Activated T-cell treated with anti-CD3 and anti-CD28 coated beads, Interleukin-2, amount 50 U/mL, for 48 hours (primary cell): ENCODE results near the gene EDARADD.
"Not testable (repeated sequence)": the region's sequence is repeated elsewhere in the genome, so short reads cannot be mapped to it uniquely, and the experiment has no call there.

Experiments used
- DNase-seq, 2 experiments: peaks; one replicate each; pipeline ENCODE4 v3.0.0-alpha.2; 2020

Gene EDARADD

DNA sequence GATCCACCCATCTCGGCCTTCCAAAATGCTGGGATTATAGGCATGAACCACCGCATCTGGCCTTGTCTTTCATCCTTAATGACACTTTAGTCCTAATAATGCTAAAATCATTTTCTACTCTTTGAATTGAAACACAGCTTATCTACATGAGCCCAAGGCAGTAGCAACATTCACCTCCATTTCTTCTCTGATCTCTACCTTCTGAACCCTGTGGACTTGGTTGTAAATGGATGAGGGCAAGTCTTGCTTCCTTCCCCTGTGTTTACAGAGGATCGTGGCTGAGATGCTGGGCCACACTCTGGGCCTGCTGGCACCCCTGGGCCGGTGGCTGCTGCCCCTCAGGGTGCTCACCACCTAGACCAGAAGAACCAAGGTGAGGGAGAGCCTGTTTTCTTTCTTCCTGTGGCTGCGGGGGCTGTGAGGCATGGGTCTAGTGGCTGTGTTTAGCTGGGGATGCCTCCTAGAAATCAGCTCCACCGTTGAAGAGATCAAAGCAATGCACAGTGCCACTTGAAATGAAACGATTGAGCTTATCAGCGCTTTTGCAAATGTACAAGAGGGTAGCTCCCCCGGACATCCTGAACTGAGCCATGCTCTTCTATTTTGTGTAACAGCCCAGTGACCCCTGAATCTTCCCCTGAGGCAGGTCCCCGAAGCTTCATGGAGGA, 97.5 kb downstream of the EDARADD start:
- DNase-seq, result no peak

DNA sequence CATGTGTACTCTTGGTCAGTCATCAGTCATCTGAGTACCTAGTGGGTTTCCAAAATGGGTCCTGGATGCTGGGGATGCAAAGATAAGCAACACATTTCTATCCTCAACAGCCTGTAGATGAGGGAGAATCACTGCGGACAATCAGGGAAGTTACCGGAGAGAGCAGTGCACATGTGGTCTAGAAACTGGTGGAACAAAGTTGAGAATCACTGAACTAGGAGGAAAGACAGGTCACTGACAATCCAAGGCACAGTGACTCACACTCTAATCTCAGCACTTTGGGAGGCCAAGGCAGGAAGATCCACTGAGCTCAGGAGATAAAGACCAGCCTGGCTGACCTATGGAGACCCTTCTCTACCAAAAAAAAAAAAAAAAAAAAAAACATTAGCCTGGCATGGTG, 98.3 kb downstream of the EDARADD start:
- no peak for DNase-seq

DNA sequence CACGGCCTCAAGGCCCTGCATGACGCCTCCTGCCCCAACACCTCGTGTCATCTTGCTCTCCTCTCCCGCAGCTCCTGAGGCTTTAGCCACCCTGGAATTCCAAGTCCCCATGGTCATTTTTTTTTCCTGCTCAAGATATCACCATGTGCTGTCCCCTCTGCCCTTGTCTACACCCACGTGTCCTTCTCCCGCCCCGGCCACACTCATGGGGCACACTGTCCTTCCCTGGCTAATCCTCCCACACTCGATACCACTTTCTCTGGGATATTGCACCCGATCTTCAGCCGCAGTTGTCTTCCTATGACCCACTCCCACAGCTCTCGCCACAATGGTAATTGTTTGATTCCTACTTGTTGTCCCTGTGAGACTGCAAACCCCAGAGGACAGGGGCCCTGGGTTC, 100.0 kb downstream of the EDARADD start:
- no peak for DNase-seq

DNA sequence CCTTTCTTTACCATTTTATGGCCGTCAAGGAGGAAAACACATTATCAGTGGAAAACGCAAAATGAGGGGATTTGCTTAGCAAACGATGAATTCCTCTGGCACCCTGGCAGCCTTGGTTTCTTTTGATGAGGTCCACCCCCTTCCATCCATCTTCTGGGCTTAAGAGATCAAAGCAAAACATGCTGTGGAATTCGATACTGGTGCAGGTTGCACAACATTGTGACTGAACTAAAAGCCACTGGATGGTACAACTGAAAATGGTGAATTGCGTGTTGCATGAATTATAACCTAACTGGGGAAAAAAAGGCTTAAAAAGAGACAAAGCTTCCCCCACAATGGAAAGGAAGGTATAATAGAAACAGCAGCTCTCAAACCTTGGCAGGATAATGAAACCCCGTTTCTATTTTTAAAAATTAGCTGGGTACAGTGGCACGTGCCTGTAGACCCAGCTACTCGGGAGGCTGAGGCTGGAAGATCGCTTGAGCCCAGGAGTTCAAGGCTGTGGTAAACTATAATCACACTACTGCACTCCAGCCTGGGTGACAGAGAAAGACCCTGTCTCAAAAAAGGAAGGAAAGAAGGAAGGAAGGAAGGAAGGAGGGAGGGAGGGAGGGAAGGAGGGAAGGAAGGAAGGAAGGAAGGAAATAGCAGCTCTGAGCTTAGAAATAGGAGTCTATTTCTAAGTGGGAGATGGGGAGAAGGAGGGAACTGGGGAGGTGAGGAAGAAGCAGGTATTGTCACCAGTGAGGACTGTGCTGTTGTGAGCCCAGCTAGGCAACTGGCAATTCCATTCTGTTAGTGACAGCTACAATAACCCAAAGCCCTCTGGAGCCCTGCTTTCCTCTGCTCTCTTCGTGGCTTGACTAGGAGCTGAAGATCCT, 100.7 kb downstream of the EDARADD start:
- no peak for DNase-seq

DNA sequence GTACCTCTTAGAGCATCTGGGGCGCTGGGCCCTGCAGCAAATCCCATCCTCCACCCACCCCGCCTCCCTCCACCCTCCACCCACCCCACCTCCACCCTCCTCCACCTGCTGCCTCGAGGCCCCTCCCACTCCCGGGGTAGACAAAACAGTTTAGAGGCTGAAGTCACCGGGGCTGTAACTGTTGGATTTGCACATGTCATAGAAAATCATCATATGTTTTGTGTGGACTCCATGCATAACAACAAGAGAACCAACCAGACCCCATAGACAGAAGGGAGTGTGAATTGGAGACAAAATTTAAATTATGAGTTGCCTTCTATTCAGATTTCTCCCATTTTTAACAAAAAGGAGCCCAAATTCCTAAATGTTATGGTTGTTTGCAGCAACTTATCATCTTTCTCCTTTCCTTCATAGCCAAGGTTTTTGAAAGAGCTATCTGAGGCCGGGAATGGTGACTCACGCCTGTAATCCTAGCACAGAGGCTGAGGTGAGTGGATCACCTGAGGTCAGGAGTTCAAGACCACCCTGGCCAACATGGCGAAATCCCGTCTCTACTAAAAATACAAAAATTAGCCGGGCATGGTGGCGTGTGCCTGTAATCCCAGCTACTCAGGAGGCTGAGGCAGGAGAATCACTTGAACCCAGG, 101.5 kb downstream of the EDARADD start:
- DNase-seq, result no peak

DNA sequence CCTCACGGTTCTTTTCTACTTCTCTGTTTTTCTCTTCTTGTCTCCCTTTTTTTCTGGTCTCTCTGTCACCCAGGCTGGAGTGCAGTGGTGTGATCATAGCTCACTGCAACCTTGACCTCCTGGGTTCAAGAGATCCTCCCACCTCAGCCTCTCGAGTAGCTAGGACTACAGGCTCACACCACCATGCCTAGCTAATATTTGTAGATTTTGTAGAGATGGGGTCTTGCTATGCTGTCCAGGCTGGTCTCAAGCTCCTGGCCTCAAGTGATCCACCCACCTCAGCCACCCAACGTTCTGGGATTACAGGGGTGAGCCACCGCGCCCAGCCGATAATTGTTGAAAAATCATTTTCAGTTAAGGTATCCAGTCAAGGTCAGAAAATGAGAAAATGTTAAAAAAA, 103.8 kb downstream of the EDARADD start:
- no peak for DNase-seq

DNA sequence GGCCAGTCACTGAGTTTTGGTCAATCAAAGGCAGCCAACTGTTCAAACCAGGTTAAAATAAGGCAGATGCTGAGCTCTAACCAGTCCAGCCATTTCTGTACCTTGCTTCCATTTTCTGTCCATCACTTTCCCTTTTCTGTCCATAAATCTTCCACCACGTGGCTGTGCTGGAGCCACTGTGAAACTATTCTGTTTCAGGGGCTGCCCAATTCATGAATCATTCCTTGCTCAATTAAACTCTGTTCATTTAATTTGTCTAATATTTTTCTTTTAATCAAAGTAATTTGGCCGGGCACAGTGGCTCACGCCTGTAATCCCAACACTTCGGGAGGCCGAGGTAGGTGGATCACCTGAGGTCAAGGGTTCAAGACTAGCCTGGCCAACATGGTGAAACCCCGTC, 107.0 kb downstream of the EDARADD start:
- DNase-seq, result no peak

DNA sequence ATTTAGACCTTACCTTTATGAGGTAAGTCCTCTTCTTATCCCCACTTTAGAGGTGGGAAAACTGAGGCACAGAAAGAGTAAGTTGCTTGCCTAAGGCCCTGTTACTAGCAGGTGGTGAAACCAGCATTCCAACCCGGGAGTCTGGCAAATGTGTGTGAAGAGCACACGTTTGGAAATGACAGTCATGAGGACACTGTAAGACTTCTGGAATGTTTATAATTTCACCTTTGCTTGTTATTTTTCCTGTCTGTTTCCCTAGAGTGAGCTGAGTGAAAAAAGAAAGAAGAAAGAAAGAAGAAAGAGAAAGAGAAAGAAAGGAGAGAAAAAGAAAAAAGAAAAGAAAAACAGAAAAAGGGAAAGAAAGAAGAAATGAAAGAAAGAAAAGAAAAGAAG, 108.5 kb downstream of the EDARADD start:
- DNase-seq, result no peak

DNA sequence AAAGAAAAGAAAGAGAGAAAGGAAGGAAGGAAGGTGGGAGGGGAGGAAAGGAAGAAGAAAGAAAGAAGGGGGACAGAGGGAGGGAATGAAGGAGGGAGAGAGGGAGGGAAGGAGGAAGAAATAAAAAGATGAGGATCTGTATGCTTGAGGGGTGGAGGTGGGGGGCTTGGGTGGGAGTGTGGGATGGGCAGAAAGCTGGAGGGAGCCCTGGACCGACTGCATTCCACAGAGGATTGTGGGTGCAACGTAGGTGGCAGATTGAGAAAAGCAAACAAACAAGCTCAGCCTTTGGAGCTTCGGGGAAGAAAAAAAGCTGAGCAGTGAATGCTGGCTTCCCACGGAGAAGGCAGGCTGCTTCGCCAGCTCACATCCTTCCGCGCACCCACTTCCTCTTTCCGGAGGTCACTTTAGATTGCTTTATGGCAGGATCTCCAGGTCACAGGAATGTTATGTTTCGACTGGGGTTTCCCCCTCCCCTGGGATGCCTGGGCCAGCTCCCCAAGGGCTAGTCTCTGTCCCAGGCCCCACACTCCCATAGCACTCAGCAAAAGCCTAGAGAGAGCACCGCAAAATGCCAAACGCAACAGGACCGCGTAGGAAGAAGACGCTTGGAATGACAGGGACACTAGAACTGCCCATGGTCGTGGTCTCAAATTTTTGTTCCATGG, 109.0 kb downstream of the EDARADD start:
- DNase-seq, result peak in 1 of 2 experiments; percentile 42

DNA sequence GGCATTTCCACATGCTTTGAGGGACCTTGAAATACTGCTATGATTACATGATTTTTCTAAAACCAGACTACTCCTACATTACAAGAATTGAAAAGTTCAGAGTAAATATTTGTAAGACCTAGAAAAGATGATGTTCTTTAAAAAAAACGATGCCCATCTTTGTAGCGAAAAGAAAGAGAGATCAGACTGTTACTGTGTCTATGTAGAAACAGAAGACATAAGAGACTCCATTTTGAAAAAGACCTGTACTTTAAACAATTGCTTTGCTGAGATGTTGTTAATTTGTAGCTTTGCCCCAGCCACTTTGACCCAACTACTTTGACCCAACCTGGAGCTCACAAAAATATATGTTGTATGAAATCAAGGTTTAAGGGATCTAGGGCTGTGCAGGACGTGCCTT, 110.3 kb downstream of the EDARADD start:
- not testable (repeated sequence) for DNase-seq

DNA sequence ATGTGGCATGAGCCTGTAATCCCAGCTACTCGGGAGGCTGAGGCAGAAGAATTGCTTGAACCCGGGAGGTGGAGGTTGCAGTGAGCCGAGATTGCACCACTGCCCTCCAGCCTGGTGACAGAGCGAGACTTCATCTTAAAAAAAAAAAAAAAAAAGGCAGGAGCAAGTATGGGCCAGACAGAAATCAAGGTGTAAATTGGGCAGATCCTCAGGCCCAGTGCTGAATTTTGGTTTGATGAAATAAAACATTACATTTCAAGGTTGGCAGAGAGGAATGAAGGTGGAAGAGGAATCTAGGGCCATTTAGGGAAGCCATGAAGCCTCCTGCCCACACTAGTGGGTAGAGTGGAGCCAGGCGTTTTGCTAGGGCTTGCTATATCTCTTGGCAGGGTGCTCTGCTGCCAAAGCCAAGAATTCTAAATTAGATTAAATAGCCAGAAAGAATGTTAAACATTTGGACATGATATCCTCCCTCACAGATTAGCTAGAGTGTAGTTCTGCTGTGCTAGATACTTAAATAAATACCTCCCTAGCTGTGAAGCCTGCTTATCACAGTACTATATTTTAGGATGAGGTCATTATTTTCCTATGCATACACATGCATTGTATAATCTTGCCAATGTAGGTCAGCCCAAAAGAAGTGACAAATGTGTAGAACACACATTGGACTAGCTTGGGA, 113.1 kb downstream of the EDARADD start:
- DNase-seq, result no peak

DNA sequence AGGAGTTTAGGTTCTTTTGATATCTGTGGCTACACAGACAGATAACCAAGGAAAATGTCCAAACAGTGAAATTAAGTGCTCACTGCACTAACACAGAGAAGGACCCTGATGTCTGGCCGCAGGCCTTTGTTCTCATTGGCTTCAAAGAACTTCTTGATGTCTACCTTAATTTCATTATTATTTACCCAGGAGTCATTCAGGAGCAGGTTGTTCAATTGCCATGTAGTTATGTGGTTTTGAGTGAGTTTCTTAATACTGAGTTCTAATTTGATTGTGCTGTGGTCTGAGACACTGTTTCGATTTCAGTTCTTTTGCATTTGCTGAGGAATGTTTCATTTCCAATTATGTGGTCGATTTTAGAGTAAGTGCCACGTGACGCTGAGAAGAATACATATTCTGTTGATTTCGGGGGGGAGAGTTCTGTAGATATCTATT, 114.5 kb downstream of the EDARADD start:
- no peak for DNase-seq

DNA sequence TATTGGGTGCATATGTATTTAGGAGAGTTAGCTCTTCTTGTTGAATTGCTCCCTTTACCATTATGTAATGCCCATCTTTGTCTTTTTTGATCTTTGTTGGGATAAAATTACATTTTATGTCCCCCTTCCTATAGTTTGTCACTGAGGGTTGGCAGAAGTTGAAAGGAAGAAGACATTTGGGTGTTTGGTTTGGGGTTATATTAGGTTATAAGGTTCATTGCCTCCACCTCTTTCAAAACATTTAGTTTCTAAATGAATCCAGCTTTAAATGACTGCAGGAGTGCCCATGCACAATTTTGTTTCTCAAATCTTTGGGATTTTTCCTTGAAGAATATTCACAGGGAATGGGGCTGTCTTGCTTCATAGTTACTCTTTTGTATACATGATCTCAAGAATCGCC, 115.1 kb downstream of the EDARADD start:
- no peak for DNase-seq

DNA sequence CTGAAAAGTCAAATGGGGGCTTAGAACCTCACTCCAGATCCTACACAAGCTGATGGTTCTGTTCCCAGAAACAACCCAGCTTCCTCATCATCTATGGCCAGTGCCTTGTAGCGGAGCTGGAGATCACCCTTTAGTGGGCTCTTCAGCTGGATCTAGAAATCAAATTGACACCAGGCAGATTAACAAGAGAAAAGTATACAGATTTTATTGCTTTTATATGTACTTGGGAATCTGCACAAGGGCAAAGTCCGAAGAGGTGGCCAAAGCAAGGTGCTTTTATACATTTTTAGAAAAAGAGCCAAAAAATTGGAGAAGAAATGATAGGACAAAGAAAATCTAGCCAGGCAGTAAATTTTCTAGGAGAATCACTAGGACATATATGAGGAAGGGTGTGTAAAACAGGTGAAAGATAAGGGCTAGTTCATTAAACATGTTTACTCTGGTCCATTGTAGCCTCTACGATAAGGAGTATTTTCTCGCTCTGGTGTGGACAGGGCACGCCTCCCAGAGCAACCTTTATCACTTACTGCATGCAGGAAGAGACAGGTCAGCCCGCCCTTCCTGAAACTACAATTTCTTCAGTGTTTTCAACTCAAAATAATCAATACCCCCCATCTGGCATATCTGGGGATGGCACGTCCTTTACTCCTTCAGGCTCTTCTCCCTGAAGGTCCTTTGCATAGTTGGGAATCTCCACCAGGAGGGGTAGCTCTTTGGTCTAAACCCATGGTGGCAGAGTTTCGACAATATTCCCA, 115.7 kb downstream of the EDARADD start:
- no peak for DNase-seq

DNA sequence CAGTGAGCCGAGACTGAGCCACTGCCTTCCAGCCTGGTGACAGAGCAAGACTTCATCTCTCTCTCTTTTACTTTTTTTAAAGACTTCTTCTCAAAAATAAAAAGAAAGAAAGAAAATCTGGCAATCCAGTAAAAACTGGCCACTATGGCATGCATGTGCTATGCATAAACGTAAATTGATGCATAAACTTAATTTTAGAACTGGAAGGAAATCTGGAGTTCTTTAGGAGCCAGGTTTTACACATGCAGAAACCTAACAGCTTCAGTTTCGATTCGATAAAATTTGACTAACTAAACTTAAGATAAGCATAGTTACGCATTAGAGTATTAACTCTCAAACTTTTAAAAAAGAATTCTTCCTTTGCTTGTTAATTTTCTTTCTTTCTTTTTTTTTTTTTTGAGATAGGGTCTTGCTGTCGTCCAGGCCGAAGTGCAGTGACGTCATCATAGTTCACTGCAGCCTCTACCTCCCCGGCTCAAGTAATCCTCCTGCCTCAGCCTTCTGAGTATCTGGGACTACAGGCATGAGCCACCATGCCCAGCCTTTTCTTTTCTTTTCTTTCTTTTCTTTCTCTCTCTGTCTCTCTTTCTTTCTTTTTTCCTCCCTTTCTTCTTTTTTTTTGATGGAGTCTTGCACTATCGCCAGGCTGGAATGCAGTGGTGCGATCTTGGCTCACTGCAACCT, 117.8 kb downstream of the EDARADD start:
- DNase-seq, result no peak

DNA sequence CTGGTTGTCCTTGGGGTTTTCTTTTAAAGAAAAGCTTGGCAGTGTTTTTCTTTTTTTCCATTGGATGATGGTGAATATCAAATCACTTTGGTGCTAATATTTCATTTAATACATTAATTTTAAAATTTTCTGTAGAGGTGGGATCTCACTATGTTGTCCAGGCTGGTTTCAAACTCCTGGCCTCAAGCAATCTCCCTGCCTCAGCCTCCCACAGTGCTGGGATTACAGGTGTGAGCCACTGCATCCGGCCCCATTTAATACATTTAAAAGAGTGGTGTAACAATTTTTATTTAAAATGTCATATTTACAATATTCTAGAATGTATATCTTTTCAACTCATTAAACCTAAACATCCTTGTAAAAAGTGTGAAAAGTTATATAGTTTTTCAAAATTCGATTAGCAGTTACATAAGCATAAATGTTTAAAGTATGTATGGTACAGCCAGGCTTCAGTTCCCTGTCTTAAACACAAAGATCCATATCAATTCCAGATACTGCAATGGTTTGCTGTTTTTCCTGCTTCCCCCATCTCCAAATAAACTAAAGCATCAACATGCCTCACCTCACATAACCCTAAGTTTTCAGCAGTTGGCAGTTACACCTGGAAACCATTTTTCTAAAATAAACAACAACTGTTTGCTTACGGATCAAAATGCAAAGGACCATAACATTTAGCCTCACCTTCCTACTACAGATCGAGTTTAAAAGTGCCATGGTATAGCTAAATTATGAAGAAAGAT, 120.8 kb downstream of the EDARADD start:
- no peak for DNase-seq

DNA sequence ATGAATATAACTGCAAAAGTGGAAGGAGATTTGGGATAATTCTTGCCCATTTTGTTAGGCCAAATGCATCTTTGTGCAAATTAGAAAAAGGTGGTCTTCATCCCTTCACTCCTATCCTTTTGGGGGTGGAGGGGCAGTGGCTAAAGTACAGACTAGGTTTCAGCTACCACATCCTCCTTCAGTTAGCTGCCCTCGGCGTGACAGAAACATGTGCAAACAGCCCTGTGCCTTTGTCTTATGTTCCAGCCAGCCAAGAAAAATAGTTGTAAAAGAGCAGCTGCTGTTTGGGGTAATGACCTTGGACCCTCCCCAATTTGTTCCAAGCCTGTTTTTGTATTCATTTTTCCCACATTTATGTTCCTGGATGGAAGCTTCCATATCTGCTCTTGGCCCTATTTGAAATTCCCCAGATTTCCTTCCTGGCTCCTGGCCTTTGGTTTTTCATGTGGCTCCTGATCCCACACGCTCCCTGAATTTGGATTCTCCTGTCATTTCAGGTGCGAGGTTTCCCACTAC, 121.4 kb downstream of the EDARADD start:
- DNase-seq, result no peak

DNA sequence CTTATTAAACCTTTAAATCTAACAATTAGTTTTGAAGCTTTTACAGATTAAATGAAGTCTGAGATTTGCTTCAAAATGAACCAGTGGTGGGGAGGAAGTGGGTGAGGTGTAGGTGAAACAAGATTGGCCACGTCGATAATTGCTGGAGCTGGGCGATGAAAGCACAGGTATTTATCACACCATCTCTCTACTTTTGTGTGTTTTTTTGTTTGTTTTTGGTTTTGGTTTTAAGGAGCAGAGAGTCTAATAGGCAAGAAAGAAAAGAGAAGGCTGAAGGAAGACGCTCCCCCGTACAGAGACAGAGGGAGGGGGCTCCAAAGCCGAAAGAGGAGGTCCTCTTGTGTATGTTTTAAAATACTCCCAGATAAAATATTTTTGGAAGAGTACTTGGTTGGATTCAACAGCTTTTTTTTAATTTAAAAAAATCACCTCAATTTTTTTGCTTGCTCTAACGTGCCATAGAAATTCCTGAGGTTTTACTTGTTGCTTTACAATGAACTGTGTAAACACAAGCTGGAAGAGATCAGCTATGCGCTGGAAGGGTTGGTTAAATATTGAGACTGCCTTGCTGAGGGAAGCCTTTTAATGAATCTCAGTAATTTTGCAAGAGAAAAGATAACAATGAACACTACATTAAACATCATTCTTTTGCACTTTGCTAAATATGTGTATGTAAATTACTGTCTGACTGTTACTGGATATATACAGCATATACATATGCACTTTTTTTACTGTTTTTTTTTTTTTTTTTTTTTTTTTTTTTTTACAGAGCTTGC, 123.0 kb downstream of the EDARADD start:
- DNase-seq, result no peak

DNA sequence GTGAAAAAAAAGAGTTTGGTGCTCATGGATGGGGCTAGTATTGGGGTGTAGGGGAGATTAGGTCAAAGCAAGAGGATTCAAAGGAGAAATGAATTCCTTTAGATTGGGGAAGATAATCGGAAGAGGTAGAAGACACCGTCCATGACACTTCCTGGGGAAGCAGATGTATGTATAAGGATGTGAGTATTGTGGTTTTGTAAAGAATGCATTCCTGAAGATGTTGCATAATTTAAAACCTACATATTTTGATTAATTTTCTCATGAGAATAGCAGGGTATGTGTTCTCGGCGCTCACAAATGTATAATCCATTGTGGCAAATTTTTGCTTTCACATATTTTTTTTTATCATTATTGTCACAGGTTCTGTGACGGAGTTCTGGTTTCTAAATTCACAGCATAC, 124.2 kb downstream of the EDARADD start:
- DNase-seq, result no peak
